GM12873 (cell line): ENCODE data around the gene ANKRD39.

Experiments
- TF ChIP-seq, protein P1 (sequence below): IDR thresholded peaks from 2 replicates; pipeline ENCODE4 v1.5.1; 2012; ENCODE audit warnings: low read depth, mild to moderate bottlenecking, moderate library complexity, low read length, control low read depth; ENCODE audit not compliant: insufficient read depth; ENCODE audit errors: missing control alignments

The ANKRD39 gene

DNA sequence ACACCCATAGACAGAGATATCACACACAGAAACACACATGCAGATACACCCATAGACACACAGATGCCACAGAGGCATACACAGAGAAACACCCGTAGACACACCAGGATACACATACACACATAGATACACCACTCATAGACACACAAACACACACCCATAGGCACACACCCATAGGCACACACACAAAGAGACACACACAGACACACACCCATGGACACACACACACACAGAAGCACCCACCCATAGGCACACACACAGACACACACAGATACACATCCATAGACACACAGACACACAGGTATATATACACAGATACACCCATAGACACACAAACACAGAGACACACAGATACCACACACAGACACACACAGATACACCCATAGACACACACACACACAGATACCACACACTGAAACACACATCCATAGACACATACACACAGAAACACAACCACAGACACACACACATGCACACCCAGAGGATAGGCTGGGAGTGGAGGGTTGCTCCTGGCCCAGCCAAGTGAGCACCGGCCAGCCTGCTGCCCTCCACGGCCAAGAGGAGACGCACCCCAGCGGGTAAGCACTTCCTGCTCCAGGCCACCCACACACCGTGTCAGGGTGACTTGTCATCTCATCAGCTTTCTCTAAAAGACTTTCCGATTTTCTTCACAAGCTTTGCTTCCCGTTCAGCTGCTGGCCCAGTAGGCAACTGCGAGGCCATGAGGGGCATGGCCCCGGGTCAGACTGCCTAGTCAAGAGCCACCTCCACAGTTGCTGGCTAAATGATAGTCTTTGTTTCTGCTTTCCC, 55.8 kb downstream of the ANKRD39 start:
- TF ChIP-seq, protein P1, sequence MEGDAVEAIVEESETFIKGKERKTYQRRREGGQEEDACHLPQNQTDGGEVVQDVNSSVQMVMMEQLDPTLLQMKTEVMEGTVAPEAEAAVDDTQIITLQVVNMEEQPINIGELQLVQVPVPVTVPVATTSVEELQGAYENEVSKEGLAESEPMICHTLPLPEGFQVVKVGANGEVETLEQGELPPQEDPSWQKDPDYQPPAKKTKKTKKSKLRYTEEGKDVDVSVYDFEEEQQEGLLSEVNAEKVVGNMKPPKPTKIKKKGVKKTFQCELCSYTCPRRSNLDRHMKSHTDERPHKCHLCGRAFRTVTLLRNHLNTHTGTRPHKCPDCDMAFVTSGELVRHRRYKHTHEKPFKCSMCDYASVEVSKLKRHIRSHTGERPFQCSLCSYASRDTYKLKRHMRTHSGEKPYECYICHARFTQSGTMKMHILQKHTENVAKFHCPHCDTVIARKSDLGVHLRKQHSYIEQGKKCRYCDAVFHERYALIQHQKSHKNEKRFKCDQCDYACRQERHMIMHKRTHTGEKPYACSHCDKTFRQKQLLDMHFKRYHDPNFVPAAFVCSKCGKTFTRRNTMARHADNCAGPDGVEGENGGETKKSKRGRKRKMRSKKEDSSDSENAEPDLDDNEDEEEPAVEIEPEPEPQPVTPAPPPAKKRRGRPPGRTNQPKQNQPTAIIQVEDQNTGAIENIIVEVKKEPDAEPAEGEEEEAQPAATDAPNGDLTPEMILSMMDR = no peak

DNA sequence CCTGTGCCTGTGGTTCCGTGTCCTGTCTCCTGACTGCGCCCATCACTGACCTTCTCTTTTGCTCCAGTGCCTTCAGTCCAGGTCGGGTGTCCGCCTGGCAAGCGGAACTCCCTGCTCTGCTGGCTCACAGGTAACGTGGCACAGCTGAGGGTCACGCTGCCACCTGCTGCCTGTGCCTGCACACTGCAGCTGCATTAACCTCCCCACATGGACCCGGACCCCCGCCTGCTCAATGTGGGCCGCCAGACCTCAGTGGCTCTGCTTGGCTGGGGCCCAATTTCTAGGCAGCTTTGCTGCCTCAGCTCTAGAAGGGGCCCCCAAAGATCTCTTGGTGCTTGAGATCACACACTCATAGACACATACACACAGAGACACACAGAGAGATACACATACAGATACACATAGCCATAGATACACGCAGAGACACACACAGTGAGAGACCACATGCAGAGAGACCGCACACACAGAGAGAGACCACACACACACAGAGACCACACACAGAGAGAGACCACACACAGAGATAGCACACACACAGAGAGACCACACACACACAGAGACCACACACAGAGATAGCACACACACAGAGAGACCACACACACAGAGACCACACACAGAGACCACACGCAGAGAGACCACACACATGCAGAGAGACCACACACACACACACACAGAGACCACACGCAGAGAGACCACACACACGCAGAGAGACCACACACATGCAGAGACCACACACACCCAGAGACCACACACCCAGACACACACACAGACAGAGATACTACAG, 56.6 kb downstream of the ANKRD39 start:
- TF ChIP-seq, protein P1 = peak; percentile 97

DNA sequence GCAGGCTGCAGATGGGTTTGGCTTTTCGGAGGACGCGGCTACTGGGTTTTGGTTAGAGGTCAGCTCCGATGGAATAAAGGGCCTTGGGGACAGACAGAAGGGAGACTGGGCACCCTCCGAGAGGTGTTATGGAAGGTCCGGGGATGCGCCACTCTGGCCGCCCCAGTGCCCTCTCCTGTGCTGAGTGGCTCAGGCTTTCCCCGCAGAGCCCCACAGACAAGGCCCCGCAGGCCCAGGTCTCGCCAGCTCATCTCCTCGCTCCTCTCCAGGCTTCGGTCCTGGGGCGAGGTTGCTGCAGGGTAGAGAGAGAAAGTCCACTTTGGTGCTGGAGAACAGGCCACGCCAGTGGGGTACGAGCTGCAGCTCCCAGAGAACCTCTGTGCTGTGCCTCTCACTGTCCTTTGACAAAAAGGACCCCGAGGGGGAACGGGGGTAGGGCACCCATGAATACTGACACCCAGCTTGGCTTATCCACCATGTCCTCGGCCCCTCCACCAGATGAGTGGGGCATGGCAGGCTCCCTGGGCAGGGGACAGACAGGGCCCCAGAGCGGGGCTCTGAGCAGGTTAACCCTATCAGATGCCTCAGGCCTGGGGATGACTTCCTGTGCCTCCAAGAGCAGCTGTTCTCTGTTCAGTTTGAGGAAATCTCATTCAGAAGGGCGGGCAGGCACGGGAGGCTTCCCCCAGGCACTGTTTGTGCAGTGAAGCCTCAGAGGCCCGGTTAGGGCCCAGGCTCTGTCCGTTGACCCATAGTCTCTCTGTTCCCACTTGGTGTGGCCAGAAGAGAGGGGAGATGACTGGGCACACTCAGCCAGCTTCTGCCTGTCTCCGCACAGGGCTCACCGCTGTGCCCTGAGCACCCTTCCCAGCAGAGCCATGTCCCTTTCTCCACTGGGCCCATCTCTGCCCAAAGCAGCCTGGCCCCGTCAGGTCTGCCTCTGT, 57.5 kb downstream of the ANKRD39 start:
- TF ChIP-seq, protein P1 = no peak

DNA sequence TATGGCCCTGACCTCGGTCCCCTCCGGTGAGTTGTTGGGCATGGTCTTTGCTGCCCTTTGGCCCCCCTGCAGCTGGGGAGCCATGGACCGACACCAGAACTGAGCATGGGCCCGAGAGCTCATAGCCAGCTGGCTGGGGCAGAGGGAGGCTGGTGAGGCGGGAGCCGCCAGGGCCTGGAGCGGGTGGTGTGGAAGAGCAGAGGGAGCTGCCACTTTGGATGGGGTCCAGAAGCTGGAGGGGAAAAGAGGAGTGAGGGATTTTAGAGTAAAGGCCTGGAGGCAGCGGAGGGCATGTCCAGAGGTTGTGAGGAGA, 58.2 kb downstream of the ANKRD39 start:
- TF ChIP-seq, protein P1 = no peak

DNA sequence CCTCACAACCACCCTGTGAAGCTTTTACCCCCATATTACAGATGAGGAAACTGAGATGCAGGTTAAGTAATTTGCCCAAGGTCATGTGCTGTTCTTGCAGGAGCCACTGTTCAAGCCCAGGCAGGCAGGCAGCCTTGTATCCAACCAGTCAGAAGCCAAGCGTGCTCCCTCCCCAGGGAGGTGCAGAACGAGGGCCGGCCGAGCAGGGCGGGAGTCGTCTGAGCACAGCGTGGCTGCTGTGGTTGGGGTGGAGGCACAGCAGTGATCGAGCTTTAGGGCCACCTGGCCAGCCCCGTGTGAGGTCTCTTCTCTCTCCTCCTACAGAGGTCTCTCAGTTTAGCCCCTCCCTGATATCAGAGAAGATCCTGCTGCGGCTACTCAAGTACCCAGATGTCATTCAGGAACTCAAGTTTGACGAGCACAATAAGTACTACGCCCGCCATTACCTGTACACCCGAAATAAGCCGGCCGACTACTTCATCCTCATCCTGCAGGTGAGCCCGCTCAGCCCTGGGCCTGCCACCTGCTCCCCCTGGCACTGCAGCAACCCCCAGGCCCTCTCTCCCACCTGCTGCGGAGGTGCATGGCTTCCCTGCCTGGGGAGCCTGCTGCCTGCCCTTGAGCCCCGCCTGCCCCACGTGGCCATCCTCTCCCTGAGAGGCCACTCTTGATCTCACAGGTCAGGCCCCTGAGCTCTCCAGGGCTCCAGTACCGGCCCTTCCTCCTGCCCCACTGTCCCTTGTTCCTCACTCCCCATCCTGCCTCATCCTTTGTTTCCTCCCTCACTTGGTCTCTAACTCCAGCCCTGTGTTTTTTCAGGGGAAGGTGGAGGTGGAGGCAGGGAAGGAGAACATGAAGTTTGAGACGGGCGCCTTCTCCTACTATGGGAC, 58.8 kb downstream of the ANKRD39 start:
- TF ChIP-seq, protein P1 = no peak
